K562 (cell line): Measurements from ENCODE around the gene RESP18. TPM values are rescaled to one million over a fixed set of nuclear protein-coding genes. Genes with fewer than 3 reads are reported as not detected.

Source experiments
- ATAC-seq: fragments of 200-7000 bp; cut with Tn5 transposase; 3 replicates; pipeline ENCODE4 v1.9.1; 2020; ENCODE audit warnings: moderate library complexity
- BruUV-seq: library from RNA; stranded (reverse); fragments of 400-500 nt; replicated peaks from 2 replicates; lab custom pipeline; 2021; lab: Mats Ljungman, UMichigan
- CTCF ChIA-PET: fragments of 300-600 bp; formaldehyde crosslinking; extraction: SDS; loops from one replicate; lab custom pipeline; 2021; ENCODE audit warnings: low intra/inter-chr PET ratio; lab: Yijun Ruan, JAX
- POLR2A ChIA-PET: fragments of 300-600, 350-650 bp; sonication (Branson Sonifier 250); formaldehyde crosslinking; extraction: SDS; loops from one replicate; lab custom pipeline; 2021; ENCODE audit warnings: antibody characterized with exemption, inconsistent platforms; lab: Yijun Ruan, JAX
- DNase-seq, 4 experiments: peaks; one replicate each; pipeline versions ENCODE4 v3.0.0 to v3.0.0-alpha.2; 2011 to 2018; ENCODE audit warnings: low spot score in 3 of 4, mixed read lengths in 3 of 4; ENCODE audit errors: extremely low read depth in 1 of 4
- FAIRE-seq: peaks from 2 replicates; lab custom pipeline; 2011; peaks lifted over from hg19 to GRCh38; lab: Jason Lieb, UNC
- H2AFZ ChIP-seq: 2 replicates; pipeline ENCODE4 v1.6.0; 2011; ENCODE audit warnings: low read depth, low read length, control low read depth, inconsistent platforms
- H3K27ac ChIP-seq: fragments of 200-600 bp; 3 replicates; pipeline ENCODE4 v1.8.0; 2011; ENCODE audit warnings: low read depth, mild to moderate bottlenecking, control low read depth, inconsistent platforms, low read length, moderate library complexity, mixed read lengths; ENCODE audit errors: extremely low read depth
- H3K27me3 ChIP-seq, 2 experiments: fragments of 300-600 bp in 1 of 2; 2 replicates in 1 of 2; 3 replicates in 1 of 2; pipeline versions ENCODE4 v1.6.0 to v1.8.0; 2011; ENCODE audit warnings: inconsistent platforms in 2 of 2, low read length in 2 of 2, mild to moderate bottlenecking in 1 of 2, mixed read lengths in 1 of 2, moderate library complexity in 1 of 2; ENCODE audit not compliant: control insufficient read depth in 2 of 2, insufficient read depth in 2 of 2
- H3K36me3 ChIP-seq: fragments of 300-600 bp; 3 replicates; pipeline ENCODE4 v1.8.0; 2011; ENCODE audit warnings: mild to moderate bottlenecking, low read length, inconsistent platforms; ENCODE audit not compliant: control insufficient read depth, insufficient read depth
- H3K4me1 ChIP-seq, 2 experiments: fragments of 200-600 bp in 1 of 2; replicated peaks in 1 of 2; 2 replicates in 1 of 2; 3 replicates in 1 of 2; pipeline versions ENCODE4 v1.5.1 to v1.8.0; 2011; ENCODE audit warnings: inconsistent platforms in 2 of 2, low read length in 2 of 2, mild to moderate bottlenecking in 1 of 2, mixed read lengths in 1 of 2, moderate library complexity in 1 of 2; ENCODE audit not compliant: control insufficient read depth in 2 of 2, insufficient read depth in 2 of 2
- H3K4me2 ChIP-seq: 2 replicates; pipeline ENCODE4 v1.6.1; 2011; ENCODE audit warnings: low read length, control low read depth, inconsistent platforms, mixed read lengths; ENCODE audit not compliant: insufficient read depth
- H3K4me3 ChIP-seq: fragments of 200-600 bp; sonication (generic), shearing (Covaris generic); 2 replicates; pipeline ENCODE4 v1.5.1; 2016; ENCODE audit warnings: control low read depth, inconsistent platforms
- H3K79me2 ChIP-seq: fragments of 200-600 bp; 3 replicates; pipeline ENCODE4 v1.8.0; 2011; ENCODE audit warnings: low read length, inconsistent platforms; ENCODE audit not compliant: control insufficient read depth, insufficient read depth
- H3K9ac ChIP-seq, 2 experiments: 2 replicates each; pipeline versions ENCODE4 v1.6.0 to v1.6.1; 2011; ENCODE audit warnings: low read depth in 2 of 2, low read length in 2 of 2, control low read depth in 1 of 2, inconsistent platforms in 1 of 2, mild to moderate bottlenecking in 1 of 2, mixed read lengths in 1 of 2; ENCODE audit not compliant: insufficient read depth in 1 of 2
- H3K9me1 ChIP-seq: one replicate; pipeline ENCODE4 v1.6.0; 2011; ENCODE audit warnings: inconsistent platforms, mild to moderate bottlenecking, low read length, moderate library complexity; ENCODE audit not compliant: control insufficient read depth, insufficient read depth
- H3K9me3 ChIP-seq: replicated peaks from 2 replicates; pipeline ENCODE4 v1.5.1; 2011; ENCODE audit warnings: low read depth, low read length, inconsistent platforms; ENCODE audit not compliant: control insufficient read depth, insufficient read depth
- H4K20me1 ChIP-seq: replicated peaks from 2 replicates; pipeline ENCODE4 v1.6.1; 2011; ENCODE audit warnings: low read length, inconsistent platforms, mixed read lengths; ENCODE audit not compliant: control insufficient read depth, insufficient read depth
- HIVEP1 ChIP-seq: fragments of 250-450 bp; sonication (Bioruptor Pico); IDR thresholded peaks from 2 replicates; pipeline ENCODE4 v1.4.0; 2020; ENCODE audit warnings: mild to moderate bottlenecking
- MAFF ChIP-seq: IDR thresholded peaks from 2 replicates; pipeline ENCODE4 v1.6.1; 2012; ENCODE audit warnings: low read length, improper control_type of control experiment
- MAX ChIP-seq: sonication (generic); formaldehyde crosslinking; IDR thresholded peaks from 2 replicates; pipeline ENCODE4 v1.9.0; 2022; ENCODE audit warnings: mild to moderate bottlenecking, missing genetic modification reagents
- RFX1 ChIP-seq: fragments of 450-650 bp; IDR thresholded peaks from 2 replicates; pipeline ENCODE4 v1.6.1; 2016; ENCODE audit warnings: mild to moderate bottlenecking, moderate library complexity
- RHOXF2B ChIP-seq: fragments of 250-450 bp; sonication (Bioruptor Pico); conservative IDR thresholded peaks from 2 replicates; pipeline ENCODE4 v1.5.1; 2021
- SOX6 ChIP-seq: fragments of 450-650 bp; IDR thresholded peaks from 2 replicates; pipeline ENCODE4 v1.6.1; 2014; ENCODE audit warnings: mild to moderate bottlenecking
- SREBF2 ChIP-seq: sonication (generic); formaldehyde crosslinking; IDR thresholded peaks from 2 replicates; pipeline ENCODE4 v1.4.0; 2020; ENCODE audit warnings: mild to moderate bottlenecking, missing genetic modification reagents
- U2AF2 ChIP-seq: fragments of 200-400 bp; formaldehyde crosslinking; optimal IDR thresholded peaks from 2 replicates; pipeline ENCODE3; 2017; ENCODE audit warnings: low read depth, mild to moderate bottlenecking, low read length
- ZBTB12 ChIP-seq: fragments of 250-450 bp; sonication (Bioruptor Pico); IDR thresholded peaks from 2 replicates; pipeline ENCODE4 v1.4.0; 2020
- ZNF445 ChIP-seq: fragments of 250-450 bp; sonication (Bioruptor Pico); IDR thresholded peaks from 2 replicates; pipeline ENCODE4 v1.4.0; 2020; ENCODE audit warnings: low read depth, mild to moderate bottlenecking, moderate library complexity
- ZNF518B ChIP-seq: fragments of 250-450 bp; sonication (Bioruptor Pico); IDR thresholded peaks from 2 replicates; pipeline ENCODE4 v1.5.0; 2021; ENCODE audit warnings: mild to moderate bottlenecking, moderate library complexity
- WGBS: fragments of 100-300 bp; shearing (Covaris generic); methylation state at CpG from one replicate; pipeline ENCODE4 v1.1.6; 2016; ENCODE audit warnings: low coverage, mixed read lengths; ENCODE audit not compliant: insufficient coverage; ENCODE audit errors: missing lambda C conversion rate; 5-methylcytosine and 5-hydroxymethylcytosine counted together
- in situ Hi-C: fragments of 300-500 bp; cut with MboI; formaldehyde crosslinking; loops from 4 replicates; pipeline ENCODE4 v1.15.0; 2018; ENCODE audit warnings: inconsistent platforms, mixed read lengths
- intact Hi-C: fragments of 100-400 bp; cut with micrococcal nuclease; formaldehyde crosslinking; loops from 2 replicates; pipeline ENCODE4 v1.14.2; 2022
- polyA plus RNA-seq, 8 experiments: library from polyadenylated mRNA; depleted of rRNA in 4 of 8; stranded (reverse) in 5 of 8; unstranded in 3 of 8; fragments of >200 nt; fragmentation: Nextera tagmentation in 2 of 8; fragmentation: Illumina TruSeq in 1 of 8; extraction: Ambion mirVana in 2 of 8; extraction: Trizol in 1 of 8; gene quantifications; 2 replicates each; pipeline versions ENCODE4 v1.2.1 to v1.2.3, GENCODE V29; 2011 to 2014; ENCODE audit warnings: inconsistent platforms in 1 of 8, missing spikeins in 1 of 8
- total RNA-seq, 7 experiments: library from RNA; depleted of rRNA in 6 of 7; stranded (reverse); fragments of >200 nt in 6 of 7; fragmentation: Illumina TruSeq in 2 of 7; extraction: Trizol in 2 of 7; gene quantifications; 2 replicates each; pipeline versions ENCODE4 v1.2.1 to v1.2.3, GENCODE V29; 2011 to 2021; ENCODE audit warnings: low replicate concordance in 1 of 7

RESP18 gene
- total and polyA plus RNA-seq, 9 of the 15 experiments (the other 6 are each of a cell fraction or from before 2014, with no cell fraction given): not detected

- intact Hi-C loops (loop anchor here (5.0 kb wide), 1 partner anchor 53 kb away; no protein-coding TSS in a partner anchor), in situ Hi-C loops (no loop called here)
- no peak for DNase-seq
- Histone ChIP-seq H3K36me3 (no peaks in the 10 kb centered on the region), H2AFZ (no peak overlapping the region), H3K27me3 (peaks cover 0 to 7% of the 10 kb centered on the region in 2 experiments; a peak in 2 of 5 replicates), H4K20me1 (no peaks in the 10 kb centered on the region), H3K4me3 (no peak overlapping the region), H3K9me1 (no peaks in the 10 kb centered on the region), H3K4me2 (no peak overlapping the region), H3K27ac (no peak overlapping the region), H3K9me3 (no peaks in the 10 kb centered on the region), H3K79me2 (no peaks in the 10 kb centered on the region), H3K9ac (no peak overlapping the region), H3K4me1 (peaks cover 2 to 4% of the 10 kb centered on the region in 2 experiments; a peak in 3 of 5 replicates)
- WGBS: 0% methylated on average over 4 of the region's 4 CpGs
- FAIRE-seq: no peak
- ChIA-PET POLR2A (interaction anchor here (0.9 kb wide), 1 partner anchor 179 kb away, joined by 3 read pairs; no protein-coding TSS in a partner anchor), CTCF (no interaction called here)
- ATAC-seq: no peak
- no TSS peak for BruUV-seq
- no peak for TF ChIP-seq SOX6
- TF ChIP-seq RFX1: peak; percentile 33
Observed at GRCh38 chr2:219350710-219351221, 18.2 kb upstream of the RESP18 start.

- FAIRE-seq: no peak
- H3K27ac ChIP-seq: no peak overlapping the region
- peaks cover 0 to 7% of the 10 kb centered on the region in 2 experiments; a peak in 2 of 5 replicates for H3K27me3 ChIP-seq
- no peak overlapping the region for H3K4me3 ChIP-seq
- H3K36me3 ChIP-seq: no peaks in the 10 kb centered on the region
- CTCF ChIA-PET: no interaction called here
- H4K20me1 ChIP-seq: no peaks in the 10 kb centered on the region
- H3K9me3 ChIP-seq: no peaks in the 10 kb centered on the region
- no peak overlapping the region for H3K9ac ChIP-seq
- H3K9me1 ChIP-seq: no peaks in the 10 kb centered on the region
- intact Hi-C loops: loop anchor here (5.0 kb wide), 1 partner anchor 53 kb away; no protein-coding TSS in a partner anchor
- WGBS: 0% methylated on average over 2 of the region's 3 CpGs
- DNase-seq: no peak
- H2AFZ ChIP-seq: no peak overlapping the region
- H3K4me2 ChIP-seq: no peak overlapping the region
- ATAC-seq: no peak
- no peaks in the 10 kb centered on the region for H3K79me2 ChIP-seq
- in situ Hi-C loops: no loop called here
- no TSS peak for BruUV-seq
- POLR2A ChIA-PET: interaction anchor here (0.7 to 0.9 kb wide), 2 partner anchors 105 to 178 kb away, joined by 3 to 5 read pairs; partner anchors contain the start of genes GLB1L and STK16
- peaks cover 2 to 4% of the 10 kb centered on the region in 2 experiments; a peak in 3 of 5 replicates for H3K4me1 ChIP-seq
- TF ChIP-seq ZNF518B (CRISPR knock-in tag) (no peak), MAFF (no peak), RHOXF2B (CRISPR knock-in tag) (no peak), MAX (CRISPR knock-in tag) (no peak), HIVEP1 (CRISPR knock-in tag) (no peak), ZNF445 (CRISPR knock-in tag) (no peak), ZBTB12 (CRISPR knock-in tag) (no peak), SREBF2 (CRISPR knock-in tag) (no peak), U2AF2 (no peak)
Observed at GRCh38 chr2:219350215-219350614, 17.7 kb upstream of the RESP18 start.
